GM12878 (cell line): Measurements from ENCODE around the gene ZNF775. TPM values are rescaled to one million over a fixed set of nuclear protein-coding genes. Genes with fewer than 3 reads are reported as not detected.

ENCODE experiments used
- ATF3 ChIP-seq: IDR thresholded peaks from 2 replicates; pipeline ENCODE4 v1.6.1; 2011; ENCODE audit warnings: low read depth, mild to moderate bottlenecking, low read length, moderate library complexity, borderline replicate concordance; ENCODE audit errors: extremely low read depth
- BACH1 ChIP-seq: fragments of 450-650 bp; IDR thresholded peaks from 2 replicates; pipeline ENCODE4 v1.6.1; 2017; ENCODE audit warnings: mild to moderate bottlenecking, borderline replicate concordance
- BHLHE40 ChIP-seq, 2 experiments: fragments of 450-650 bp in 1 of 2; IDR thresholded peaks; 2 replicates each; pipeline ENCODE4 v1.6.1; 2011 to 2017; ENCODE audit warnings: low read depth in 2 of 2, borderline replicate concordance in 1 of 2, improper control_type of control experiment in 1 of 2, low read length in 1 of 2, mild to moderate bottlenecking in 1 of 2
- EP300 ChIP-seq, 2 experiments: fragments of 150-350 bp in 1 of 2; IDR thresholded peaks; 2 replicates each; pipeline ENCODE4 v1.6.1; 2011 to 2012; ENCODE audit warnings: low read depth in 2 of 2, low read length in 2 of 2, borderline replicate concordance in 1 of 2, improper control_type of control experiment in 1 of 2, inconsistent platforms in 1 of 2; ENCODE audit not compliant: control insufficient read depth in 1 of 2
- KLF5 ChIP-seq: fragments of 450-650 bp; IDR thresholded peaks from 2 replicates; pipeline ENCODE4 v1.6.1; 2014; ENCODE audit warnings: mild to moderate bottlenecking; ENCODE audit not compliant: partially characterized antibody
- MLLT1 ChIP-seq: fragments of 450-650 bp; IDR thresholded peaks from 2 replicates; pipeline ENCODE4 v1.6.1; 2016; ENCODE audit warnings: mild to moderate bottlenecking
- MTA2 ChIP-seq: fragments of 450-650 bp; IDR thresholded peaks from 2 replicates; pipeline ENCODE4 v1.6.1; 2016; ENCODE audit warnings: low read depth, mild to moderate bottlenecking, moderate library complexity
- MYC ChIP-seq: IDR thresholded peaks from 2 replicates; pipeline ENCODE4 v1.6.1; 2011; ENCODE audit warnings: mild to moderate bottlenecking, low read length, moderate library complexity, inconsistent platforms; ENCODE audit not compliant: insufficient read depth, insufficient replicate concordance, insufficient read length, severe bottlenecking
- NFXL1 ChIP-seq: fragments of 450-650 bp; IDR thresholded peaks from 2 replicates; pipeline ENCODE4 v1.6.1; 2017; ENCODE audit warnings: antibody characterized with exemption, mild to moderate bottlenecking, borderline replicate concordance
- PKNOX1 ChIP-seq: fragments of 450-650 bp; IDR thresholded peaks from 2 replicates; pipeline ENCODE4 v1.6.1; 2016; ENCODE audit warnings: mild to moderate bottlenecking
- POLR2AphosphoS2 ChIP-seq: IDR thresholded peaks from 2 replicates; pipeline ENCODE4 v1.6.1; 2011; ENCODE audit warnings: low read depth, mild to moderate bottlenecking, low read length, improper control_type of control experiment, moderate library complexity
- RBBP5 ChIP-seq: fragments of 200-600 bp; sonication (generic); conservative IDR thresholded peaks from 2 replicates; pipeline ENCODE4 v1.6.1; 2016
- SKIL ChIP-seq: fragments of 450-650 bp; IDR thresholded peaks from 2 replicates; pipeline ENCODE4 v1.6.1; 2017; ENCODE audit warnings: mild to moderate bottlenecking, low read depth, inconsistent platforms; ENCODE audit not compliant: poor library complexity, severe bottlenecking
- SMAD5 ChIP-seq: IDR thresholded peaks from 2 replicates; pipeline ENCODE4 v1.6.1; 2016; ENCODE audit warnings: antibody characterized with exemption, low read depth
- SPI1 ChIP-seq: IDR thresholded peaks from 2 replicates; pipeline ENCODE4 v1.6.1; 2011; ENCODE audit warnings: low read depth, mild to moderate bottlenecking, low read length, moderate library complexity, borderline replicate concordance; ENCODE audit not compliant: insufficient read depth
- TBL1XR1 ChIP-seq: IDR thresholded peaks from 2 replicates; pipeline ENCODE4 v1.6.1; 2012; ENCODE audit warnings: low read depth, low read length, improper control_type of control experiment
- TCF12 ChIP-seq: IDR thresholded peaks from 2 replicates; pipeline ENCODE4 v1.6.1; 2011; ENCODE audit warnings: low read depth, mild to moderate bottlenecking, low read length
- TCF7 ChIP-seq: IDR thresholded peaks from 2 replicates; pipeline ENCODE4 v1.6.1; 2014; ENCODE audit warnings: antibody characterized with exemption, borderline replicate concordance
- USF1 ChIP-seq: IDR thresholded peaks from 2 replicates; pipeline ENCODE4 v1.6.1; 2011; ENCODE audit warnings: borderline replicate concordance, low read depth, mild to moderate bottlenecking, moderate library complexity, mixed read lengths, low read length; ENCODE audit not compliant: insufficient read depth; ENCODE audit errors: extremely low read length
- USF2 ChIP-seq: IDR thresholded peaks from 2 replicates; pipeline ENCODE4 v1.6.1; 2011; ENCODE audit warnings: low read depth, low read length, improper control_type of control experiment, borderline replicate concordance
- YBX1 ChIP-seq: fragments of 450-650 bp; IDR thresholded peaks from 2 replicates; pipeline ENCODE4 v1.6.1; 2016; ENCODE audit warnings: antibody characterized with exemption
- ZNF622 ChIP-seq: fragments of 450-650 bp; IDR thresholded peaks from 2 replicates; pipeline ENCODE4 v1.6.1; 2017; ENCODE audit warnings: mild to moderate bottlenecking, inconsistent platforms
- polyA plus RNA-seq, 11 experiments: library from polyadenylated mRNA; depleted of rRNA in 4 of 11; unstranded in 6 of 11; stranded (reverse) in 5 of 11; fragments of >200 nt; fragmentation: Nextera tagmentation in 4 of 11; fragmentation: Illumina TruSeq in 1 of 11; extraction: Ambion mirVana in 4 of 11; extraction: Trizol in 1 of 11; gene quantifications; 1 replicate in 1 of 11; 2 replicates in 10 of 11; pipeline versions ENCODE4 v1.2.1 to v1.2.3, GENCODE V29; 2011 to 2016; ENCODE audit warnings: inconsistent platforms in 2 of 11, missing spikeins in 2 of 11, low read depth in 1 of 11
- total RNA-seq, 4 experiments: library from RNA; depleted of rRNA in 3 of 4; stranded (reverse); fragments of >200 nt in 3 of 4; fragmentation: Illumina TruSeq in 1 of 4; extraction: Trizol in 1 of 4; gene quantifications; 2 replicates each; pipeline versions ENCODE4 v1.2.1 to v1.2.3, GENCODE V29; 2013 to 2021

The ZNF775 gene
- total and polyA plus RNA-seq, 10 of the 15 experiments (the other 5 are each of a cell fraction or from before 2014, with no cell fraction given): 0.05 to 14.3 (median 2.1) TPM

- TF ChIP-seq TCF7 (no peak), EP300 (IDR thresholded peaks at IDR 0.05; ENCODE audit: borderline replicate concordance in 1 of 2, control insufficient read depth in 1 of 2, low read depth in 2 of 2, low read length in 2 of 2) (0 out of 4 replicates have a peak, but pooled peaks of 1 of the 2 experiments have one; percentile 46), MTA2 (peak; percentile 52; the same call in 1 of the 2 replicates), SKIL (peak; percentile 91), ATF3 (no peak), YBX1 (no peak), PKNOX1 (no peak), TCF12 (peak; percentile 91), NFXL1 (no peak), MYC (no peak), KLF5 (no peak), POLR2AphosphoS2 (no peak), USF1 (no peak), USF2 (no peak), SPI1 (no peak), SMAD5 (no peak), TBL1XR1 (no peak), RBBP5 (no peak), MLLT1 (no peak), ZNF622 (no peak), BACH1 (peak; percentile 28; the same call in 1 of the 2 replicates), BHLHE40 (IDR thresholded peaks at IDR 0.05; ENCODE audit: borderline replicate concordance in 1 of 2, low read depth in 2 of 2, low read length in 1 of 2) (no peak)
Observed at GRCh38 chr7:150367677-150368095, 11.4 kb upstream of the ZNF775 start (continued).
